Activated T-helper 17 cell treated with anti-CD3 and anti-CD28 coated beads, Interleukin-2, amount 50 U/mL, for 72 hours (primary cell): ENCODE measurements around the gene PSMB10. TPM values are rescaled to one million over a fixed set of nuclear protein-coding genes. Genes with fewer than 3 reads are reported as not detected.
A peak's percentile ranks its signal among the peaks of the same experiment; 100 is the strongest.

Experiments
- ATAC-seq: fragments of 150-1000 bp; cut with Tn5 transposase; replicated peaks from 2 replicates; pipeline ENCODE4 v1.10.0; 2021; ENCODE audit warnings: mild to moderate bottlenecking, moderate library complexity
- H3K27ac Mint-ChIP-seq: one replicate; pipeline ENCODE4 v1.8.0; 2022; ENCODE audit warnings: mixed read lengths
- H3K27me3 Mint-ChIP-seq: one replicate; pipeline ENCODE4 v1.8.0; 2022; ENCODE audit warnings: mixed read lengths
- H3K36me3 Mint-ChIP-seq: one replicate; pipeline ENCODE4 v1.8.0; 2022; ENCODE audit warnings: low read depth, mild to moderate bottlenecking, mixed read lengths
- H3K4me1 Mint-ChIP-seq: one replicate; pipeline ENCODE4 v1.8.0; 2022; ENCODE audit warnings: mixed read lengths
- H3K4me3 Mint-ChIP-seq: one replicate; pipeline ENCODE4 v1.8.0; 2022; ENCODE audit warnings: mild to moderate bottlenecking, mixed read lengths
- H3K9me3 Mint-ChIP-seq: one replicate; pipeline ENCODE4 v1.8.0; 2022; ENCODE audit warnings: mixed read lengths
- total RNA-seq, 2 donors: library from RNA; stranded (reverse); gene quantifications; one replicate each; pipeline ENCODE4 v1.2.3, GENCODE V29; 2022

PSMB10 gene
- total RNA-seq, 2 donors from 2014 or later = 201 to 217 TPM

DNA sequence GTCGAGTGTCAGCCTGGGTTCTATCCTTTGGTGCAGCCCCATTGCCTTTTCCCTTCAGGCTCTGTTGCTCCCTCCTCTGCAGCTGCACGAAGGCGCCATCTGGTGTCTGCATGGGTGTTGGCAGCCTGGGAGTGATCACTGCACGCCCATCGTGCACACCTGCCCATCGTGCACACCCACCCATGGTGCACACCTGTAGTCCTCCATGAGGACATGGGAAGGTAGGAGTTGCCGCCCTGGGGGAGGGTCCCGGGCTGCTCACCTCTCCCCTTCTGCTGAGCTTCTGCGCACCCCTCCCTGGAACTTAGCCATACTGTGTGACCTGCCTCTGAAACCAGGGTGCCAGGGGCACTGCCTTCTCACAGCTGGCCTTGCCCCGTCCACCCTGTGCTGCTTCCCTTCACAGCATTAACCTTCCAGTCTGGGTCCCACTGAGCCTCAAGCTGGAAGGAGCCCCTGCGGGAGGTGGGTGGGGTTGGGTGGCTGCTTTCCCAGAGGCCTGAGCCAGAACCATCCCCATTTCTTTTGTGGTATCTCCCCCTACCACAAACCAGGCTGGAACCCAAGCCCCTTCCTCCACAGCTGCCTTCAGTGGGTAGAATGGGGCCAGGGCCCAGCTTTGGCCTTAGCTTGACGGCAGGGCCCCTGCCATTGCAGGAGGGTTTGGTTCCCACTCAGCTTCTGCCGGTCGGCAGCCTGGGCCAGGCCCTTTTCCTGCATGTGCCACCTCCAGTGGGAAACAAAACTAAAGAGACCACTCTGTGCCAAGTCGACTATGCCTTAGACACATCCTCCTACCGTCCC, 7.9 kb downstream of the PSMB10 start:
- Mint-ChIP-seq H3K4me1 (no peaks in the 10 kb centered on the region), H3K9me3 (no peaks in the 10 kb centered on the region), H3K27me3 (no peaks in the 10 kb centered on the region), H3K4me3 (no peak overlapping the region), H3K27ac (peak overlapping the region; percentile 53), H3K36me3 (peaks cover 47% of the 10 kb centered on the region)
- peak; percentile 82 for ATAC-seq

DNA sequence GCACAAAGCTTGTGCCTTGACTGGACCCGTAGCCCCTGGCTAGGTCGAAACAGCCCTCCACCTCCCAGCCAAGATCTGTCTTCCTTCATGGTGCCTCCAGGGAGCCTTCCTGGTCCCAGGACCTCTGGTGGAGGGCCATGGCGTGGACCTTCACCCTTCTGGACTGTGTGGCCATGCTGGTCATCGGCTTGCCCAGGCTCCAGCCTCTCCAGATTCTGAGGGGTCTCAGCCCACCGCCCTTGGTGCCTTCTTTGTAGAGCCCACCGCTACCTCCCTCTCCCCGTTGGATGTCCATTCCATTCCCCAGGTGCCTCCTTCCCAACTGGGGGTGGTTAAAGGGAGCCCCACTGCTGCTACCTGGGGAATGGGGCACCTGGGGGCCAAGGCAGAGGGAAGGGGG, 8.5 kb downstream of the PSMB10 start:
- no peak for ATAC-seq
- no peak overlapping the region for H3K4me3 Mint-ChIP-seq
- peak overlapping the region; percentile 53 for H3K27ac Mint-ChIP-seq
- no peaks in the 10 kb centered on the region for H3K9me3 Mint-ChIP-seq
- H3K4me1 Mint-ChIP-seq = no peaks in the 10 kb centered on the region
- H3K27me3 Mint-ChIP-seq = no peaks in the 10 kb centered on the region
- H3K36me3 Mint-ChIP-seq = peaks cover 41% of the 10 kb centered on the region

- Mint-ChIP-seq H3K36me3 (peaks cover 33% of the 10 kb centered on the region), H3K9me3 (no peaks in the 10 kb centered on the region), H3K4me1 (peaks cover 1% of the 10 kb centered on the region), H3K4me3 (no peak overlapping the region), H3K27me3 (no peaks in the 10 kb centered on the region), H3K27ac (no peak overlapping the region)
- ATAC-seq = no peak
These were observed 9.3 kb downstream of the PSMB10 start for GRCh38 chr16:67927131-67927941.

DNA sequence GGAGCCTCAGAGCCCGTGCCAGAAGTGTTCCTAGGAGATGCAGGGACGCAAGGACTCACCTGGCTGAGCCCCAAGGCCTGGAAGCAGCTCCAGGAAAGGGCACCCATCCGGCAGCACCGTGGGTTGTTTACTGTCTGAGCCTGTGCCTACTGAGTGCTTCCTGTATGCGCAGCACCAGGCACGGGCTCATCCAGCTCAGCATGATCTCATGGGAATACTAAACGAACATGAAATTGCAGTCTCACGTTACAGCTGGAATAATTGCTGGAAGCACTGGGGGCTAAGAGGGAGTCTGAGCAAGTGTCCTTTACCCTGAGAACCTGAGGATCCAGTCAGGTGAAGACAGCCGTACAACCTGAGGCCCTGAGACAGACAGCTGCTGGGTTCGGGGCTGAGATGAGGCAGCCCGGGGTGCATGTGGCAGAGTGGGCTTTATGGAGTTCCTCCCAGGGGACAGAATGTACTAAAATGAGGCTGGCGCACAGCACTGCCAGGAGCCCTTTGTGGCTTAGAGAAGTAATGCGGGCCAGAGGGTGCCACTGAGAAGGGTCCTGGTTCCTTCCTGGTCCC, 10.4 kb downstream of the PSMB10 start:
- ATAC-seq = no peak
- no peaks in the 10 kb centered on the region for H3K9me3 Mint-ChIP-seq
- peak overlapping the region; percentile 50 for H3K27ac Mint-ChIP-seq
- no peaks in the 10 kb centered on the region for H3K27me3 Mint-ChIP-seq
- H3K4me1 Mint-ChIP-seq = peaks cover 9% of the 10 kb centered on the region
- peaks cover 26% of the 10 kb centered on the region for H3K36me3 Mint-ChIP-seq
- H3K4me3 Mint-ChIP-seq = no peak overlapping the region

GRCh38 chr16:67924140-67924906, 12.3 kb downstream of the PSMB10 start:
- Mint-ChIP-seq H3K27me3 (no peaks in the 10 kb centered on the region), H3K9me3 (no peaks in the 10 kb centered on the region), H3K27ac (peak overlapping the region; percentile 52), H3K4me3 (no peak overlapping the region), H3K36me3 (peaks cover 10% of the 10 kb centered on the region), H3K4me1 (peaks cover 9% of the 10 kb centered on the region)
- ATAC-seq = no peak

DNA sequence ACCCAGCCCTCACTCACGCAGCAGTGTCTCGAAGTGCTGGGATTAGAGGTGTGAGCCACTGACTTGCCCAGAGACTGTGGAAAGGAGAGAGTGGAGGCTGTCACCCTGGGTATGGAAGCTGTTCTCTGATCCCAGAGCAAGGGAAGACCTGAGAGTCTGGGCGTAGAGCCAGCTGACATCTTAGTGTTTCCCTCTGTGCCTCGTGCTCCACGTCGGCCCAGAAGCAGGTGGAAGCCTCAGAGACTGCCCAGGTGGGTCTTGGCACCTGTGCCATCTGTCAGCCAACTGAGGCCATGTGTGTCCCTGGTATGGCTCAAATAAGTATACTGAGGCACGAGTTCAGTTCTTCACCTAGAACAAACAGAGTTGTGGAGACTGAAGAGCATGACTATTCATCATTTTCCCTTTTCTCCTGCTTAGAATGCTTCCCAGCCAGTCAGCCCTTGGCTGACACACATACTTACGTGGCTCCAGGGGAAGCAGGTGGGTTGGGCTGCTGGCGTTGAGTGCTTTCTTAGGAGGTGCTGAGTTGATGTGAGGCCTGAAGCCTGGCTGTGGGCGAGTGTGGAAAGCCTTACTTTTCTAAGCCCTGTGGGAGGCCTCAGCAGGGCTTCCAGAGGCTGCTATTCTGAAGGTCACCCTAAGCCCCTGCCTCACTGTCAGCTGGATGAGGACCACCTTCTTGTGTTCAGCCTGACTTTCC, 13.1 kb downstream of the PSMB10 start:
- no peaks in the 10 kb centered on the region for H3K9me3 Mint-ChIP-seq
- H3K27ac Mint-ChIP-seq = peak overlapping the region; percentile 89
- no peaks in the 10 kb centered on the region for H3K27me3 Mint-ChIP-seq
- peaks cover 9% of the 10 kb centered on the region for H3K36me3 Mint-ChIP-seq
- H3K4me1 Mint-ChIP-seq = peaks cover 9% of the 10 kb centered on the region
- H3K4me3 Mint-ChIP-seq = no peak overlapping the region
- no peak for ATAC-seq

GRCh38 chr16:67922740-67923139, 13.9 kb downstream of the PSMB10 start:
- H3K27me3 Mint-ChIP-seq = no peaks in the 10 kb centered on the region
- H3K27ac Mint-ChIP-seq = peak overlapping the region; percentile 89
- H3K9me3 Mint-ChIP-seq = no peaks in the 10 kb centered on the region

DNA sequence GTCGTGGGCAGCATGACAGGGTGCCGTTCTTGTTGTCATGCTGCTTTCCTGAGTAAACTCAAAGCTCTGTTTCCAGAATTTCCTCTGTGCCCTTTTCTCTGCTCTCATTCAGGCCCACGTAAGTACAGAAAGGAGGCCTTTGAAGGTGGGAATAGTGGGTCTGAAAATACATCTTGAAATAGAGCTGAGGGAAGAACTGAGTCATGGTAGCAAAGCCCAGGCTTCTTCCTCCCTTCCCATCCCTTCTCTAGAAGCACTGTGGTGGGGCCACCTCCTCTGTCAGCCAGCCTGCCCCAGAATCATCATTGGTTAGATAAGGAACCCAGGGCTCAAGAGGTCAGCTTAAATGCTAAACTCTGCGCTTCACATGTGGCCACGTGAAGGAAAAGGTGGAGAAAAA, 14.4 kb downstream of the PSMB10 start:
- Mint-ChIP-seq H3K9me3 (no peaks in the 10 kb centered on the region), H3K27me3 (no peaks in the 10 kb centered on the region), H3K4me3 (no peak overlapping the region), H3K36me3 (peaks cover 10% of the 10 kb centered on the region), H3K4me1 (peaks cover 20% of the 10 kb centered on the region), H3K27ac (peak overlapping the region; percentile 89)
- no peak for ATAC-seq

More at GRCh38 chr16:67922740-67923139, 13.9 kb downstream of the PSMB10 start:
- H3K36me3 Mint-ChIP-seq = peaks cover 8% of the 10 kb centered on the region
- H3K4me1 Mint-ChIP-seq = peaks cover 14% of the 10 kb centered on the region
- no peak for ATAC-seq
- H3K4me3 Mint-ChIP-seq = no peak overlapping the region

GRCh38 chr16:67919622-67920221, 16.9 kb downstream of the PSMB10 start:
- peaks cover 10% of the 10 kb centered on the region for H3K36me3 Mint-ChIP-seq
- ATAC-seq = no peak
- peaks cover 21% of the 10 kb centered on the region for H3K4me1 Mint-ChIP-seq
- H3K9me3 Mint-ChIP-seq = no peaks in the 10 kb centered on the region
- H3K4me3 Mint-ChIP-seq = no peak overlapping the region
- no peaks in the 10 kb centered on the region for H3K27me3 Mint-ChIP-seq
- H3K27ac Mint-ChIP-seq = no peak overlapping the region

DNA sequence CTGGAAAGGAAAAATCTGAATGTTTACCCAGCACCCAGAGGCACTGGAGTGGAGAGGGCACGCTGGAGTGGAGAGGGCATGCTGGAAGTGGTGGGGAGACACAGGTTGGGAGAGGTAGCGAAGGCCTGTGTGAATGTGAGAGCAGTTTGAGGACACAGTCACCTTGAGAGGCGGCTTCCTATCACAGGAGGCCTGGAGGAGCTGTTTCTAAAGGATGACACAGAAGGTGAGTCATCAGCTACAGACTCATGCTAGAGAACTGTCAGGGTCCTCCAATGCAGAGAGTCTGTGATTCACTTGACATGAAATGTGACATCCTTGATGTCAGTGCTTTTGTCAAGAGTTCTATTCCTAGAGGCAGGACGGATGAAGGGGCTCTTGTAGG, 18.8 kb downstream of the PSMB10 start:
- Mint-ChIP-seq H3K4me1 (peaks cover 21% of the 10 kb centered on the region), H3K27me3 (no peaks in the 10 kb centered on the region), H3K36me3 (peaks cover 10% of the 10 kb centered on the region), H3K9me3 (no peaks in the 10 kb centered on the region), H3K4me3 (peak overlapping the region; percentile 54), H3K27ac (peak overlapping the region; percentile 88)
- peak; percentile 100 for ATAC-seq

GRCh38 chr16:67917140-67917851, 19.4 kb downstream of the PSMB10 start:
- peak; percentile 5 for ATAC-seq
- peaks cover 20% of the 10 kb centered on the region for H3K4me1 Mint-ChIP-seq
- peak overlapping the region; percentile 54 for H3K4me3 Mint-ChIP-seq
- no peaks in the 10 kb centered on the region for H3K9me3 Mint-ChIP-seq
- H3K27me3 Mint-ChIP-seq = no peaks in the 10 kb centered on the region
- peak overlapping the region; percentile 88 for H3K27ac Mint-ChIP-seq
- H3K36me3 Mint-ChIP-seq = peaks cover 10% of the 10 kb centered on the region

- ATAC-seq = no peak
- Mint-ChIP-seq H3K9me3 (no peaks in the 10 kb centered on the region), H3K4me1 (peaks cover 12% of the 10 kb centered on the region), H3K27ac (peak overlapping the region; percentile 90), H3K36me3 (peaks cover 10% of the 10 kb centered on the region), H3K4me3 (no peak overlapping the region), H3K27me3 (no peaks in the 10 kb centered on the region)
These were observed 20.6 kb downstream of the PSMB10 start for GRCh38 chr16:67915831-67916723.
